Progenitor cell of endocrine pancreas (in vitro differentiated cells): Measurements from ENCODE around the gene AOC3. TPM values are rescaled to one million over a fixed set of nuclear protein-coding genes. Genes with fewer than 3 reads are reported as not detected.
A peak's percentile ranks its signal among the peaks of the same experiment; 100 is the strongest.
"Not testable (repeated sequence)": the region's sequence is repeated elsewhere in the genome, so short reads cannot be mapped to it uniquely, and the experiment has no call there.

Experiments used
- DNase-seq: peaks from one replicate; pipeline ENCODE4 v3.0.0; 2021; ENCODE audit warnings: low spot score; ENCODE audit not compliant: unreplicated experiment
- H3K27ac Mint-ChIP-seq: 2 replicates; pipeline ENCODE4 v1.8.0; 2021; ENCODE audit warnings: mild to moderate bottlenecking, moderate library complexity, mixed read lengths
- H3K27me3 Mint-ChIP-seq: 2 replicates; pipeline ENCODE4 v1.8.0; 2021; ENCODE audit warnings: mixed read lengths
- H3K36me3 Mint-ChIP-seq: 2 replicates; pipeline ENCODE4 v1.8.0; 2022; ENCODE audit warnings: mixed read lengths; ENCODE audit not compliant: insufficient read depth
- H3K4me1 Mint-ChIP-seq: 2 replicates; pipeline ENCODE4 v1.8.0; 2021; ENCODE audit warnings: low read depth, mixed read lengths
- H3K4me3 Mint-ChIP-seq: 2 replicates; pipeline ENCODE4 v1.8.0; 2021; ENCODE audit warnings: low read depth, mild to moderate bottlenecking, moderate library complexity, mixed read lengths
- H3K9me3 Mint-ChIP-seq: 2 replicates; pipeline ENCODE4 v1.8.0; 2021; ENCODE audit warnings: low read depth, mixed read lengths
- CTCF ChIP-seq: fragments of 200-600 bp; sonication (generic); IDR thresholded peaks from one replicate; pipeline ENCODE4 v1.5.0; 2021; ENCODE audit warnings: antibody characterized with exemption, mild to moderate bottlenecking; ENCODE audit not compliant: unreplicated experiment
- total RNA-seq: library from RNA; stranded (reverse); gene quantifications from 2 replicates; pipeline ENCODE4 v1.2.1, GENCODE V29; 2021

AOC3 gene
- total RNA-seq, 1 donor from 2014 or later = 1.2 TPM

GRCh38 chr17:42853968-42854790 is 3.2 kb downstream of the AOC3 start:
- Mint-ChIP-seq H3K4me3 (no peak overlapping the region), H3K9me3 (no peaks in the 10 kb centered on the region), H3K36me3 (no peaks in the 10 kb centered on the region), H3K27ac (no peak overlapping the region), H3K27me3 (peaks cover 4% of the 10 kb centered on the region), H3K4me1 (no peaks in the 10 kb centered on the region)
- DNase-seq = no peak
- no peak for TF ChIP-seq CTCF

- no peaks in the 10 kb centered on the region for H3K9me3 Mint-ChIP-seq
- no peaks in the 10 kb centered on the region for H3K4me1 Mint-ChIP-seq
- no peak for DNase-seq
- no peak overlapping the region for H3K4me3 Mint-ChIP-seq
- TF ChIP-seq CTCF = no peak
- no peak overlapping the region for H3K27ac Mint-ChIP-seq
- H3K36me3 Mint-ChIP-seq = no peaks in the 10 kb centered on the region
- peaks cover 4% of the 10 kb centered on the region for H3K27me3 Mint-ChIP-seq
Observed at GRCh38 chr17:42855048-42855596, 4.1 kb downstream of the AOC3 start.

DNA sequence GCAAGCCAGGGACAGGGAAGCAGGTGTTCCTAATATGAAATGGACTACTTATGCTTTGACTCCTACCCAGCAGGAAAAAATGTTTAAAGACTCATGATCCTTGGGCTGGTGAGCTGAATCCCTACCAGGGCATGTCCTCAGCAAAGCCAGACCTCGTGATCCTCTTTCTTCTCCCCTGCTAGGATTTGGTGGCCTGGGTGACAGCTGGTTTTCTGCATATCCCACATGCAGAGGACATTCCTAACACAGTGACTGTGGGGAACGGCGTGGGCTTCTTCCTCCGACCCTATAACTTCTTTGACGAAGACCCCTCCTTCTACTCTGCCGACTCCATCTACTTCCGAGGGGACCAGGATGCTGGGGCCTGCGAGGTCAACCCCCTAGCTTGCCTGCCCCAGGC is 5.1 kb downstream of the AOC3 start:
- not testable (repeated sequence) for H3K27ac Mint-ChIP-seq, H3K27me3 Mint-ChIP-seq, H3K36me3 Mint-ChIP-seq, H3K9me3 Mint-ChIP-seq, DNase-seq, H3K4me1 Mint-ChIP-seq, H3K4me3 Mint-ChIP-seq

GRCh38 chr17:42856516-42856915 is 5.5 kb downstream of the AOC3 start:
- H3K27me3 Mint-ChIP-seq, H3K36me3 Mint-ChIP-seq, DNase-seq, H3K4me1 Mint-ChIP-seq, H3K4me3 Mint-ChIP-seq, H3K9me3 Mint-ChIP-seq, H3K27ac Mint-ChIP-seq: not testable (repeated sequence)

DNA sequence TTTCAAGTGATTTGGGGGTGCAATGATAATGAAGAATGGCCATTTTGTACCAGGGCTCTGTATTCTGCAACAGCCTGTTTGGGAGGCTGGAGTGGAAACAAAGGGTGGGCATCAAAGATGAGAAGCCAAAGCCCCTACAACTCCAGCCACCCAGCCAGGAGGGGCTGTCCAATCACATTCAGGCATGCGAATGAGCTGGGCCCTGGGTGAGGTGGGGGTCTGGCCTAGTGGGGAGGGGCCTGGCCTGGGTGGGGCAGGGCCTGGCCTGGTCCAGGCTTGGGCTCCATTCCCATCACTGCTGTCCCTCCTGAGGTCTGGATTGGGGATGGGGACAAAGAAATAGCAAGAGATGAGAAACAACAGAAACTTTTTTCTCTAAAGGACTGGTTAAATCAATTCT is 6.4 kb downstream of the AOC3 start:
- no peak overlapping the region for H3K4me3 Mint-ChIP-seq
- no peaks in the 10 kb centered on the region for H3K9me3 Mint-ChIP-seq
- peaks cover 4% of the 10 kb centered on the region for H3K27me3 Mint-ChIP-seq
- DNase-seq = no peak
- TF ChIP-seq CTCF = no peak
- no peaks in the 10 kb centered on the region for H3K36me3 Mint-ChIP-seq
- no peak overlapping the region for H3K27ac Mint-ChIP-seq
- no peaks in the 10 kb centered on the region for H3K4me1 Mint-ChIP-seq

DNA sequence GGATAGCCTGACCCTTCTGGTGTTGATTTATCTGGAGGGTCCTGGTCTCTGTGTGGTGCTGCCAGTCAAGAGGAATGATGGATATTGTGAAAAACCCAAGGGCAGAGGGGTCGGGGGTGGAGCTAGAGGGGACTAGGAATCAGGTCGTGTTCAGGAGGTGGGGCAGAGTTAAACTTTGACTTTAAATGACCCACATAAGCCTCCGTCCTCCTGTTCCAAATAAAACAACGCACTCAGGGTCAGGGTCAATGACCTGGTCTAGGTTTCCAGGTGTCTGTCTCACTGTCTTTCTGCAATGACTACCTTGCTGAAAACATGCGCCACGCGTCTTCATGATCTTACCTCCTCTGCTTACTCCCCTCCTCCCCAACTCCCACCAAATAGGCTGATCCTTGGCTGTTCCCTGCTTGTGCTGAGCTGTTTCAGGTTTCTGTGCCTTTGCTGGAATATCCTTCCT is 14.7 kb downstream of the AOC3 start:
- H3K9me3 Mint-ChIP-seq = peaks cover 7% of the 10 kb centered on the region
- DNase-seq = no peak
- no peak for TF ChIP-seq CTCF
- peaks cover 32% of the 10 kb centered on the region for H3K4me1 Mint-ChIP-seq
- H3K36me3 Mint-ChIP-seq = no peaks in the 10 kb centered on the region
- peak overlapping the region; percentile 69 for H3K27ac Mint-ChIP-seq
- no peaks in the 10 kb centered on the region for H3K27me3 Mint-ChIP-seq
- no peak overlapping the region for H3K4me3 Mint-ChIP-seq
